HEK293 (cell line): Measurements from ENCODE around the gene GLT1D1.

Experiments
- CTCF ChIA-PET: fragments of 350-600 bp; formaldehyde crosslinking; extraction: SDS; loops from one replicate; lab custom pipeline; 2021; ENCODE audit warnings: antibody characterized with exemption; lab: Yijun Ruan, JAX
- POLR2A ChIA-PET: fragments of 300-600 bp; formaldehyde crosslinking; extraction: SDS; loops from one replicate; lab custom pipeline; 2020; ENCODE audit warnings: antibody characterized with exemption, inconsistent platforms; lab: Yijun Ruan, JAX
- H3K27ac ChIP-seq: fragments of 200-500 bp; sonication (Bioruptor generic); 2 replicates; pipeline ENCODE4 v1.5.1; 2014; ENCODE audit warnings: low read depth, low read length, control low read depth, inconsistent platforms; ENCODE audit errors: extremely low read depth
- H3K36me3 ChIP-seq, 2 experiments: fragments of 200-500 bp in 1 of 2; sonication (Bioruptor generic) in 1 of 2; 1 replicate in 1 of 2; 2 replicates in 1 of 2; pipeline ENCODE4 v1.5.1; 2014 to 2017; ENCODE audit warnings: inconsistent platforms in 2 of 2, low read length in 2 of 2; ENCODE audit not compliant: control insufficient read depth in 2 of 2, insufficient read depth in 1 of 2
- H3K4me1 ChIP-seq: fragments of 200-500 bp; sonication (Bioruptor generic); 2 replicates; pipeline ENCODE4 v1.5.1; 2014; ENCODE audit warnings: mild to moderate bottlenecking, low read length, inconsistent platforms; ENCODE audit not compliant: control insufficient read depth, insufficient read depth
- H3K4me3 ChIP-seq: 2 replicates; pipeline ENCODE4 v1.5.1; 2011; ENCODE audit warnings: low read depth, mild to moderate bottlenecking, control low read depth, low read length, moderate library complexity
- H3K9me3 ChIP-seq: fragments of 200-500 bp; sonication (Bioruptor generic); 2 replicates; pipeline ENCODE4 v1.5.1; 2014; ENCODE audit warnings: low read depth, low read length, inconsistent platforms; ENCODE audit not compliant: control insufficient read depth, insufficient read depth
- HIC1 ChIP-seq: fragments of 450-650 bp; formaldehyde crosslinking; IDR thresholded peaks from 2 replicates; pipeline ENCODE4 v1.5.1; 2016; ENCODE audit warnings: missing biosample characterization, missing genetic modification characterization
- KLF10 ChIP-seq: fragments of 450-650 bp; IDR thresholded peaks from 2 replicates; pipeline ENCODE4 v1.5.1; 2018; ENCODE audit warnings: missing biosample characterization, mild to moderate bottlenecking, missing genetic modification characterization
- SCRT2 ChIP-seq: fragments of 450-650 bp; formaldehyde crosslinking; IDR thresholded peaks from 2 replicates; pipeline ENCODE4 v1.5.1; 2016; ENCODE audit warnings: missing biosample characterization, missing genetic modification characterization
- SP2 ChIP-seq: fragments of 450-650 bp; formaldehyde crosslinking; IDR thresholded peaks from 2 replicates; pipeline ENCODE4 v1.5.1; 2016; ENCODE audit warnings: missing biosample characterization, missing genetic modification characterization
- WT1 ChIP-seq: fragments of 450-650 bp; formaldehyde crosslinking; IDR thresholded peaks from 2 replicates; pipeline ENCODE4 v1.5.1; 2016; ENCODE audit warnings: missing biosample characterization, missing genetic modification characterization
- YY1 ChIP-seq: fragments of 450-650 bp; formaldehyde crosslinking; IDR thresholded peaks from 2 replicates; pipeline ENCODE4 v1.5.1; 2018; ENCODE audit warnings: missing biosample characterization, missing genetic modification characterization
- ZFHX2 ChIP-seq: fragments of 450-650 bp; formaldehyde crosslinking; conservative IDR thresholded peaks from 2 replicates; pipeline ENCODE4 v1.5.1; 2016; ENCODE audit warnings: missing biosample characterization, missing genetic modification characterization
- ZFP69B ChIP-seq: fragments of 450-650 bp; formaldehyde crosslinking; IDR thresholded peaks from 2 replicates; pipeline ENCODE4 v1.5.1; 2016; ENCODE audit warnings: missing biosample characterization, missing genetic modification characterization
- ZNF140 ChIP-seq: fragments of 450-650 bp; formaldehyde crosslinking; IDR thresholded peaks from 2 replicates; pipeline ENCODE4 v1.5.1; 2016; ENCODE audit warnings: missing biosample characterization, missing genetic modification characterization
- ZNF24 ChIP-seq: fragments of 450-650 bp; formaldehyde crosslinking; IDR thresholded peaks from 2 replicates; pipeline ENCODE4 v1.5.1; 2016; ENCODE audit warnings: missing biosample characterization, missing genetic modification characterization
- ZNF26 ChIP-seq: fragments of 450-650 bp; formaldehyde crosslinking; IDR thresholded peaks from 2 replicates; pipeline ENCODE4 v1.5.1; 2016; ENCODE audit warnings: missing biosample characterization, missing genetic modification characterization
- ZNF354C ChIP-seq: fragments of 450-650 bp; formaldehyde crosslinking; IDR thresholded peaks from 2 replicates; pipeline ENCODE4 v1.5.1; 2016; ENCODE audit warnings: missing biosample characterization, missing genetic modification characterization, low read depth, borderline replicate concordance
- ZNF366 ChIP-seq: fragments of 450-650 bp; formaldehyde crosslinking; conservative IDR thresholded peaks from 2 replicates; pipeline ENCODE4 v1.5.1; 2016; ENCODE audit warnings: missing biosample characterization, missing genetic modification characterization
- ZNF473 ChIP-seq: fragments of 450-650 bp; formaldehyde crosslinking; IDR thresholded peaks from 2 replicates; pipeline ENCODE4 v1.5.1; 2017; ENCODE audit warnings: missing biosample characterization, missing genetic modification characterization
- ZNF521 ChIP-seq: fragments of 450-650 bp; formaldehyde crosslinking; IDR thresholded peaks from 2 replicates; pipeline ENCODE4 v1.5.1; 2017; ENCODE audit warnings: missing biosample characterization, mild to moderate bottlenecking, missing genetic modification characterization
- ZNF585B ChIP-seq: fragments of 450-650 bp; formaldehyde crosslinking; IDR thresholded peaks from 2 replicates; pipeline ENCODE4 v1.5.1; 2016; ENCODE audit warnings: missing biosample characterization, missing genetic modification characterization
- ZNF610 ChIP-seq: fragments of 450-650 bp; formaldehyde crosslinking; IDR thresholded peaks from 2 replicates; pipeline ENCODE4 v1.5.1; 2016; ENCODE audit warnings: missing biosample characterization, missing genetic modification characterization, borderline replicate concordance
- ZNF654 ChIP-seq: fragments of 450-650 bp; formaldehyde crosslinking; IDR thresholded peaks from 2 replicates; pipeline ENCODE4 v1.5.1; 2016; ENCODE audit warnings: low read depth, missing biosample characterization, missing genetic modification characterization
- ZNF707 ChIP-seq: fragments of 450-650 bp; formaldehyde crosslinking; IDR thresholded peaks from 2 replicates; pipeline ENCODE4 v1.5.1; 2016; ENCODE audit warnings: missing biosample characterization, missing genetic modification characterization
- ZNF776 ChIP-seq: fragments of 450-650 bp; formaldehyde crosslinking; IDR thresholded peaks from 2 replicates; pipeline ENCODE4 v1.5.0; 2017; ENCODE audit warnings: missing biosample characterization, missing genetic modification characterization, borderline replicate concordance
- TF ChIP-seq, protein P1 (sequence below): fragments of 450-650 bp; formaldehyde crosslinking; IDR thresholded peaks from 2 replicates; pipeline ENCODE4 v1.5.1; 2016; ENCODE audit warnings: missing biosample characterization, missing genetic modification characterization
- TF ChIP-seq, protein P2 (sequence below): fragments of 450-650 bp; formaldehyde crosslinking; IDR thresholded peaks from 2 replicates; pipeline ENCODE4 v1.5.1; 2017; ENCODE audit warnings: missing biosample characterization, missing genetic modification characterization
- TF ChIP-seq, protein P3 (sequence below): fragments of 450-650 bp; formaldehyde crosslinking; IDR thresholded peaks from 2 replicates; pipeline ENCODE4 v1.5.1; 2017; ENCODE audit warnings: missing biosample characterization, missing genetic modification characterization
- TF ChIP-seq, protein P4 (sequence below): fragments of 450-650 bp; formaldehyde crosslinking; IDR thresholded peaks from 2 replicates; pipeline ENCODE4 v1.5.1; 2016; ENCODE audit warnings: missing biosample characterization, missing genetic modification characterization

Gene GLT1D1

GRCh38 chr12:128989287-128989686, 136.0 kb downstream of the GLT1D1 start (continued):
- no peak for TF ChIP-seq ZNF776 (tag by site-specific recombination)

DNA sequence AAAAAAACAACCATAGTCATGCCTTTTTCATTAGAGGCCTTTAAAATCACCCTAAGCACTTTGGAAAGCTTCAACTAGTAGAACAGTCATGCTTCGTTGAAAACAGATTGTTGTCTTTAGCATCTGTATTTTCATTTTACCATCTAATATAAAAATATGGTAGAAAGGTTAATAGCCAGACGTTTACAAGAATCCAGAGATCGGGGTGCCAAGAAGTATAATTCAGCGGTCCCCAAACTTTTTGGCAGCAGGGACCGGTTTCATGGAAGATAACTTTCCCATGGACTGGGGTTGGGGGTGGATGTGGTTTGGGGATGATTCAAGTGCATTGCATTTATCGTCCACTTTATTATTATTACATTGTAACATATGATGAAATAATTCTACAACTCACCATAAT, 138.4 kb downstream of the GLT1D1 start:
- TF ChIP-seq ZFP69B (tag by site-specific recombination) (no peak), ZNF24 (tag by site-specific recombination) (no peak), ZNF366 (tag by site-specific recombination) (no peak), ZNF707 (tag by site-specific recombination) (no peak), KLF10 (tag by site-specific recombination) (no peak), ZNF585B (tag by site-specific recombination) (no peak), ZNF354C (no peak)
- H3K9me3 ChIP-seq = no peaks in the 10 kb centered on the region
- H3K4me3 ChIP-seq = no peak overlapping the region
- H3K36me3 ChIP-seq = no peaks in the 10 kb centered on the region
- CTCF ChIA-PET = no interaction called here
- no peak overlapping the region for H3K27ac ChIP-seq
- H3K4me1 ChIP-seq = no peaks in the 10 kb centered on the region
- POLR2A ChIA-PET = no interaction called here

- H3K4me1 ChIP-seq = no peaks in the 10 kb centered on the region
- H3K9me3 ChIP-seq = no peaks in the 10 kb centered on the region
- ChIA-PET POLR2A (no interaction called here), CTCF (no interaction called here)
- H3K36me3 ChIP-seq = no peaks in the 10 kb centered on the region
- no peak overlapping the region for H3K27ac ChIP-seq
- no peak overlapping the region for H3K4me3 ChIP-seq
- TF ChIP-seq ZNF610 (tag by site-specific recombination) = peak; percentile 98
- TF ChIP-seq, protein P1, sequence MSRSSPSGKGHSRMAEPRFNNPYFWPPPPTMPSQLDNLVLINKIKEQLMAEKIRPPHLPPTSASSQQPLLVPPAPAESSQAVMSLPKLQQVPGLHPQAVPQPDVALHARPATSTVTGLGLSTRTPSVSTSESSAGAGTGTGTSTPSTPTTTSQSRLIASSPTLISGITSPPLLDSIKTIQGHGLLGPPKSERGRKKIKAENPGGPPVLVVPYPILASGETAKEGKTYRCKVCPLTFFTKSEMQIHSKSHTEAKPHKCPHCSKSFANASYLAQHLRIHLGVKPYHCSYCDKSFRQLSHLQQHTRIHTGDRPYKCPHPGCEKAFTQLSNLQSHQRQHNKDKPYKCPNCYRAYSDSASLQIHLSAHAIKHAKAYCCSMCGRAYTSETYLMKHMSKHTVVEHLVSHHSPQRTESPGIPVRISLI (tag by site-specific recombination) = no peak
These were observed 138.8 kb downstream of the GLT1D1 start for GRCh38 chr12:128992116-128992515.

GRCh38 chr12:128992550-128992949, 139.3 kb downstream of the GLT1D1 start:
- Histone ChIP-seq H3K36me3 (no peaks in the 10 kb centered on the region), H3K9me3 (no peaks in the 10 kb centered on the region), H3K27ac (no peak overlapping the region), H3K4me1 (no peaks in the 10 kb centered on the region), H3K4me3 (no peak overlapping the region)
- ChIA-PET POLR2A (no interaction called here), CTCF (no interaction called here)
- TF ChIP-seq ZNF26 (tag by site-specific recombination) (no peak), YY1 (no peak), SCRT2 (tag by site-specific recombination) (no peak), SP2 (tag by site-specific recombination) (no peak), WT1 (tag by site-specific recombination) (no peak), ZNF140 (tag by site-specific recombination) (no peak), ZNF654 (tag by site-specific recombination) (no peak), ZNF473 (tag by site-specific recombination) (no peak), ZNF521 (no peak), HIC1 (tag by site-specific recombination) (no peak), ZFHX2 (no peak)
- TF ChIP-seq, protein P2, sequence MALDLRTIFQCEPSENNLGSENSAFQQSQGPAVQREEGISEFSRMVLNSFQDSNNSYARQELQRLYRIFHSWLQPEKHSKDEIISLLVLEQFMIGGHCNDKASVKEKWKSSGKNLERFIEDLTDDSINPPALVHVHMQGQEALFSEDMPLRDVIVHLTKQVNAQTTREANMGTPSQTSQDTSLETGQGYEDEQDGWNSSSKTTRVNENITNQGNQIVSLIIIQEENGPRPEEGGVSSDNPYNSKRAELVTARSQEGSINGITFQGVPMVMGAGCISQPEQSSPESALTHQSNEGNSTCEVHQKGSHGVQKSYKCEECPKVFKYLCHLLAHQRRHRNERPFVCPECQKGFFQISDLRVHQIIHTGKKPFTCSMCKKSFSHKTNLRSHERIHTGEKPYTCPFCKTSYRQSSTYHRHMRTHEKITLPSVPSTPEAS (tag by site-specific recombination) = no peak
- TF ChIP-seq, protein P3, sequence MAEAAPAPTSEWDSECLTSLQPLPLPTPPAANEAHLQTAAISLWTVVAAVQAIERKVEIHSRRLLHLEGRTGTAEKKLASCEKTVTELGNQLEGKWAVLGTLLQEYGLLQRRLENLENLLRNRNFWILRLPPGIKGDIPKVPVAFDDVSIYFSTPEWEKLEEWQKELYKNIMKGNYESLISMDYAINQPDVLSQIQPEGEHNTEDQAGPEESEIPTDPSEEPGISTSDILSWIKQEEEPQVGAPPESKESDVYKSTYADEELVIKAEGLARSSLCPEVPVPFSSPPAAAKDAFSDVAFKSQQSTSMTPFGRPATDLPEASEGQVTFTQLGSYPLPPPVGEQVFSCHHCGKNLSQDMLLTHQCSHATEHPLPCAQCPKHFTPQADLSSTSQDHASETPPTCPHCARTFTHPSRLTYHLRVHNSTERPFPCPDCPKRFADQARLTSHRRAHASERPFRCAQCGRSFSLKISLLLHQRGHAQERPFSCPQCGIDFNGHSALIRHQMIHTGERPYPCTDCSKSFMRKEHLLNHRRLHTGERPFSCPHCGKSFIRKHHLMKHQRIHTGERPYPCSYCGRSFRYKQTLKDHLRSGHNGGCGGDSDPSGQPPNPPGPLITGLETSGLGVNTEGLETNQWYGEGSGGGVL = no peak
- TF ChIP-seq, protein P4, sequence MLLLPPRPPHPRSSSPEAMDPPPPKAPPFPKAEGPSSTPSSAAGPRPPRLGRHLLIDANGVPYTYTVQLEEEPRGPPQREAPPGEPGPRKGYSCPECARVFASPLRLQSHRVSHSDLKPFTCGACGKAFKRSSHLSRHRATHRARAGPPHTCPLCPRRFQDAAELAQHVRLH (tag by site-specific recombination) = no peak
